Measurements from ENCODE around the gene DLEU7. TPM values are rescaled to one million over a fixed set of nuclear protein-coding genes. Genes with fewer than 3 reads are reported as not detected.

DLEU7 gene
- total and polyA plus RNA-seq, 2 of the 8 experiments (the other 6 are each of a cell fraction or from before 2014, with no cell fraction given): 4.9 to 5.2 TPM

GRCh38 chr13:50839828-50840227 lies 3.7 kb downstream of the DLEU7 start:
- Histone ChIP-seq H3K18ac (ENCODE audit: extremely low read depth, low read length) (no peak overlapping the region), H4K8ac (ENCODE audit: extremely low read depth, insufficient read depth, low read length) (no peak overlapping the region), H3K14ac (ENCODE audit: insufficient read length) (no peak overlapping the region), H2BK5ac (ENCODE audit: low read depth, low read length) (no peak overlapping the region), H2BK15ac (ENCODE audit: low read length) (no peak overlapping the region), H3K23ac (ENCODE audit: insufficient read length) (no peak overlapping the region), H3K4me2 (ENCODE audit: insufficient read depth in 1 of 2, low read depth in 2 of 2, low read length in 2 of 2) (no peak overlapping the region), H4K20me1 (replicated peaks in 1 of 2; ENCODE audit: control insufficient read depth in 1 of 2, insufficient read depth in 2 of 2, low read length in 2 of 2) (no peaks in the 10 kb centered on the region), H3K23me2 (ENCODE audit: low read depth, low read length) (peaks cover 7% of the 10 kb centered on the region; the same call in 1 of the 2 replicates), H4K91ac (replicated peaks; ENCODE audit: insufficient read length, low read length) (no peak overlapping the region), H4K5ac (ENCODE audit: insufficient read length, low read depth, low read length) (no peak overlapping the region), H3K27ac (ENCODE audit: low read depth, low read length) (no peak overlapping the region), H2AFZ (ENCODE audit: low read length) (no peak overlapping the region), H3K4ac (replicated peaks; ENCODE audit: insufficient read length, low read depth, low read length) (no peak overlapping the region), H3K4me1 (replicated peaks in 1 of 4; ENCODE audit: control insufficient read depth in 3 of 4, insufficient read depth in 4 of 4, low read length in 3 of 4) (peaks cover 2 to 20% (median 10%) of the 10 kb centered on the region in 4 experiments), H2AK5ac (ENCODE audit: low read depth, low read length) (no peak overlapping the region), H2BK120ac (replicated peaks; ENCODE audit: low read depth, low read length) (no peak overlapping the region), H3K79me1 (ENCODE audit: low read depth, low read length) (peaks cover 3% of the 10 kb centered on the region; the same call in 1 of the 2 replicates), H3K56ac (replicated peaks; ENCODE audit: insufficient read length, low read depth, low read length) (no peak overlapping the region), H2BK20ac (ENCODE audit: low read length) (no peak overlapping the region), H2BK12ac (ENCODE audit: low read depth, low read length) (no peak overlapping the region), H3K9ac (replicated peaks in 1 of 4; ENCODE audit: extremely low read depth in 1 of 4, low read depth in 3 of 4, low read length in 3 of 4) (no peak overlapping the region), H3K27me3 (replicated peaks in 1 of 4; ENCODE audit: control insufficient read depth in 3 of 4, extremely low read depth in 1 of 4, insufficient read depth in 3 of 4, low read length in 3 of 4) (peaks cover 2 to 23% (median 12%) of the 10 kb centered on the region in 4 experiments; a peak in 6 of 7 replicates), H3K36me3 (ENCODE audit: control insufficient read depth in 2 of 4, insufficient read depth in 4 of 4, low read length in 3 of 4) (peaks cover 0 to 5% (median 0%) of the 10 kb centered on the region in 4 experiments; a peak in 2 of 8 replicates), H3K4me3 (ENCODE audit: extremely low read depth in 1 of 4, insufficient read depth in 2 of 4, low read depth in 3 of 4, low read length in 4 of 4) (no peak overlapping the region), H3K9me3 (ENCODE audit: insufficient read depth in 2 of 2, low read depth in 1 of 2, low read length in 1 of 2) (no peaks in the 10 kb centered on the region), H3K79me2 (ENCODE audit: control insufficient read depth in 1 of 2, insufficient read depth in 2 of 2, low read length in 2 of 2) (no peaks in the 10 kb centered on the region; a peak in 1 of 4 replicates)
- CTCF ChIA-PET (ENCODE audit: partially characterized antibody): no interaction called here
- FAIRE-seq (no peak), DNase-seq (ENCODE audit: low read depth in 1 of 2, low spot score in 2 of 2) (no peak)
- WGBS, 2 experiments (ENCODE audit: extremely low coverage in 1 of 2, insufficient coverage in 1 of 2, insufficient read length in 1 of 2, insufficient replicate concordance in 2 of 2, low coverage in 1 of 2, low lambda C conversion rate in 2 of 2, missing lambda C conversion rate in 1 of 2): 69% methylated on average over 4 of the region's 4 CpGs; no CpG with 5 or more reads in 1 of the 2 experiments
- POLR2A ChIA-PET (ENCODE audit: partially characterized antibody): no interaction called here
- TF ChIP-seq EGR1 (IDR thresholded peaks at IDR 0.05; ENCODE audit: borderline replicate concordance, low read depth, low read length) (no peak), CHD2 (IDR thresholded peaks at IDR 0.05; ENCODE audit: low read length) (no peak), CTCF (IDR thresholded peaks at IDR 0.05; ENCODE audit: control extremely low read depth in 1 of 3, insufficient read depth in 1 of 3, low read depth in 1 of 3, low read length in 3 of 3) (no peak), CHD1 (IDR thresholded peaks at IDR 0.05; ENCODE audit: low read depth, low read length) (no peak), TBP (IDR thresholded peaks at IDR 0.05; ENCODE audit: low read depth, low read length) (no peak), TCF12 (IDR thresholded peaks at IDR 0.05; ENCODE audit: low read depth, low read length) (no peak), EZH2 (IDR thresholded peaks at IDR 0.05; ENCODE audit: low read depth, low read length, severe bottlenecking) (no peak), KDM1A (IDR thresholded peaks at IDR 0.05; ENCODE audit: borderline replicate concordance, low read length) (no peak), HDAC6 (IDR thresholded peaks at IDR 0.05; ENCODE audit: low read depth, low read length) (no peak), RAD21 (IDR thresholded peaks at IDR 0.05 in 1 of 2, conservative IDR thresholded peaks at IDR 0.05 in 1 of 2; ENCODE audit: low read depth in 2 of 2, low read length in 2 of 2) (no peak)
- TF ChIP-seq, protein P1, sequence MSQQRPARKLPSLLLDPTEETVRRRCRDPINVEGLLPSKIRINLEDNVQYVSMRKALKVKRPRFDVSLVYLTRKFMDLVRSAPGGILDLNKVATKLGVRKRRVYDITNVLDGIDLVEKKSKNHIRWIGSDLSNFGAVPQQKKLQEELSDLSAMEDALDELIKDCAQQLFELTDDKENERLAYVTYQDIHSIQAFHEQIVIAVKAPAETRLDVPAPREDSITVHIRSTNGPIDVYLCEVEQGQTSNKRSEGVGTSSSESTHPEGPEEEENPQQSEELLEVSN (IDR thresholded peaks at IDR 0.05): no peak

All from H1 (cell line).